HG03095 (cell line): ENCODE data around the gene IFNGR2.

ENCODE experiments used
- ATAC-seq: cut with Tn5 transposase; IDR thresholded peaks from one replicate; pipeline ENCODE4 v1.9.1; 2021; ENCODE audit warnings: moderate library complexity; ENCODE audit not compliant: unreplicated experiment

The IFNGR2 gene

GRCh38 chr21:33480481-33481103 lies 77.4 kb downstream of the IFNGR2 start:
- no peak for ATAC-seq

GRCh38 chr21:33481314-33481943 lies 78.2 kb downstream of the IFNGR2 start:
- ATAC-seq: no peak
